OCI-LY1 (cell line): ENCODE measurements around the gene CASP9.
"Not testable (repeated sequence)": the region's sequence is repeated elsewhere in the genome, so short reads cannot be mapped to it uniquely, and the experiment has no call there.

ENCODE experiments used
- CTCF ChIP-seq: fragments of 200-600 bp; sonication (generic), shearing (Covaris generic); IDR thresholded peaks from 2 replicates; pipeline ENCODE4 v1.5.1; 2017; ENCODE audit warnings: mild to moderate bottlenecking, antibody characterized with exemption, low read length, moderate library complexity, mixed read lengths
- EZH2 ChIP-seq: fragments of 200-600 bp; sonication (generic), shearing (Covaris generic); IDR thresholded peaks from 2 replicates; pipeline ENCODE4 v1.8.0; 2017; ENCODE audit warnings: borderline replicate concordance, mixed run types, mild to moderate bottlenecking, antibody characterized with exemption, low read length, moderate library complexity, mixed read lengths

- not testable (repeated sequence) for TF ChIP-seq EZH2, CTCF
Measured at GRCh38 chr1:15463926-15464322, 60.1 kb downstream of the CASP9 start.
